Neural crest cell (in vitro differentiated cells): ENCODE measurements around the gene BCORL1. TPM values are rescaled to one million over a fixed set of nuclear protein-coding genes. Genes with fewer than 3 reads are reported as not detected.

ENCODE experiments used
- DNase-seq: peaks from one replicate; pipeline ENCODE4 v3.0.0; 2021; ENCODE audit warnings: low read depth, mixed read lengths, low spot score
- H3K27ac Mint-ChIP-seq: one replicate; pipeline ENCODE4 v1.8.0; 2021; ENCODE audit warnings: mild to moderate bottlenecking, mixed read lengths; ENCODE audit not compliant: unreplicated experiment
- H3K27me3 Mint-ChIP-seq: 2 replicates; pipeline ENCODE4 v1.8.0; 2021; ENCODE audit warnings: low read depth, mild to moderate bottlenecking, mixed read lengths
- H3K36me3 Mint-ChIP-seq: 2 replicates; pipeline ENCODE4 v1.8.0; 2021; ENCODE audit warnings: low read depth, mild to moderate bottlenecking, mixed read lengths
- H3K4me1 Mint-ChIP-seq: 2 replicates; pipeline ENCODE4 v1.8.0; 2021; ENCODE audit warnings: mixed read lengths
- H3K4me3 Mint-ChIP-seq: one replicate; pipeline ENCODE4 v1.8.0; 2021; ENCODE audit warnings: mild to moderate bottlenecking, mixed read lengths
- H3K9me3 Mint-ChIP-seq: 2 replicates; pipeline ENCODE4 v1.8.0; 2021; ENCODE audit warnings: mixed read lengths
- CTCF ChIP-seq: fragments of 200-600 bp; sonication (generic); conservative IDR thresholded peaks from 2 replicates; pipeline ENCODE4 v1.5.0; 2021; ENCODE audit warnings: antibody characterized with exemption, mild to moderate bottlenecking
- total RNA-seq: library from RNA; stranded (reverse); gene quantifications from 2 replicates; pipeline ENCODE4 v1.2.1, GENCODE V29; 2021

BCORL1 gene
- total RNA-seq, 1 donor from 2014 or later = 46.2 TPM

GRCh38 chrX:130105244-130105643 lies 122.8 kb downstream of the BCORL1 start:
- Mint-ChIP-seq H3K27me3 (peaks cover 38% of the 10 kb centered on the region), H3K4me3 (no peak overlapping the region), H3K9me3 (peaks cover 2% of the 10 kb centered on the region), H3K4me1 (peaks cover 16% of the 10 kb centered on the region), H3K36me3 (no peaks in the 10 kb centered on the region), H3K27ac (no peak overlapping the region)
- no peak for TF ChIP-seq CTCF
- no peak for DNase-seq

GRCh38 chrX:130106071-130106470 lies 123.6 kb downstream of the BCORL1 start:
- Mint-ChIP-seq H3K4me3 (no peak overlapping the region), H3K9me3 (no peaks in the 10 kb centered on the region), H3K4me1 (peaks cover 16% of the 10 kb centered on the region), H3K36me3 (no peaks in the 10 kb centered on the region), H3K27me3 (peaks cover 38% of the 10 kb centered on the region), H3K27ac (no peak overlapping the region)
- no peak for DNase-seq
- TF ChIP-seq CTCF = no peak

Other genes starting within 250 kb of the BCORL1 start
- 0.32 and 0.40 TPM in 2 replicates for gene XPNPEP2, start 243.7 kb upstream of the BCORL1 start, total RNA-seq
- gene SASH3, start 202.7 kb upstream of the BCORL1 start, total RNA-seq = not detected in 2 replicates
- 25.0 and 27.9 TPM in 2 replicates for gene ZDHHC9, start 138.7 kb upstream of the BCORL1 start, total RNA-seq
- 24.1 and 26.3 TPM in 2 replicates for gene UTP14A, start 76.5 kb upstream of the BCORL1 start, total RNA-seq
- 0.86 and 1.0 TPM in 2 replicates for gene ELF4, start 127.9 kb downstream of the BCORL1 start, total RNA-seq
- gene AIFM1, start 183.2 kb downstream of the BCORL1 start, total RNA-seq = 53.9 and 57.0 TPM in 2 replicates
- gene RAB33A, start 189.3 kb downstream of the BCORL1 start, total RNA-seq = 16.7 and 18.5 TPM in 2 replicates